Measurements from ENCODE around the gene UVSSA. TPM values are rescaled to one million over a fixed set of nuclear protein-coding genes. Genes with fewer than 3 reads are reported as not detected.

The UVSSA gene
- total RNA-seq, 6 experiments from 2014 or later: 7.7 to 9.0 (median 8.7) TPM

DNA sequence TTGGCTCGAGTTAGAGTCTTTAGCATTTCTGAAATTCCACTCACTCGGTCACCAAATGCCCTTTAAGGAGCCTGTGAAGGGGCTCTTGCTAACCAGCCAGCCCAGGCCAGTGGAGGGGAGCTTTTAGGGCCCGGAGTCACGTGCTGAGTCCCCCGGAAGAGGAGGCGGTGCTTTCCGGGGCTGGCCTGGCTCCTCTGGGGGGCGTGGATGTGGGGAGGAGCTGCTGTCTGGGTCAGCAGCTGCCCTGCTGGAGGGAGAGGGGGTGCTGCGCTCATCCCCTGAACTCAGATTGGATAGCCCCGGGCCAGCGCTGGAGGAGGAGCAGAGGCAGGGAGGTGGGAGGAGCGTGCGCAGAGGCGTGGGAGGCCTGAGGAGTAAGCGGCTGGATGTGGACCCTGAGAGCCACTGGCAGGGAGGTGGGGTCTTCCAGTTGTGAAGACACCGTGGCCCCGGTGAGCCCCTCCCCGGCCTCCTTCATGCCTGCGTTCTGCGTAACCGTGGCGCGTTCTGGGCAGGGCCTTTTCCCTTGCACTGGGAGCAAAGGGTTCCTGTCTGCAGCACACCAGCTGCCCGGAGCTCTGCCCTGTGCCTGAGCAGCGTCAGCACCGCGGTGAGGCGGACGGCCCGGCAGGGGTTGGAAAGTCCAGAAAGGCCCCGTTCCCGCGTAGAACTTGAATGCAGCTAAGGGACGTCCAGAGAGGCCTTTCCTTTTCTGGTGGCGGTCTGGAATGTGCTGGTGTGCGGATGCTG, 37.6 kb upstream of the UVSSA start:
- Mint-ChIP-seq H3K4me3 (peak overlapping the region; percentile 83), H3K36me3 (ENCODE audit: low read depth) (peaks cover 49% of the 10 kb centered on the region), H3K27ac (peak overlapping the region; percentile 83), H3K9me3 (no peaks in the 10 kb centered on the region), H3K27me3 (ENCODE audit: insufficient read depth) (no peaks in the 10 kb centered on the region; the same call in none of the 2 replicates), H3K4me1 (ENCODE audit: low read depth) (peaks cover 23% of the 10 kb centered on the region)
- peak; percentile 86 for DNase-seq
- TF ChIP-seq, protein P1, sequence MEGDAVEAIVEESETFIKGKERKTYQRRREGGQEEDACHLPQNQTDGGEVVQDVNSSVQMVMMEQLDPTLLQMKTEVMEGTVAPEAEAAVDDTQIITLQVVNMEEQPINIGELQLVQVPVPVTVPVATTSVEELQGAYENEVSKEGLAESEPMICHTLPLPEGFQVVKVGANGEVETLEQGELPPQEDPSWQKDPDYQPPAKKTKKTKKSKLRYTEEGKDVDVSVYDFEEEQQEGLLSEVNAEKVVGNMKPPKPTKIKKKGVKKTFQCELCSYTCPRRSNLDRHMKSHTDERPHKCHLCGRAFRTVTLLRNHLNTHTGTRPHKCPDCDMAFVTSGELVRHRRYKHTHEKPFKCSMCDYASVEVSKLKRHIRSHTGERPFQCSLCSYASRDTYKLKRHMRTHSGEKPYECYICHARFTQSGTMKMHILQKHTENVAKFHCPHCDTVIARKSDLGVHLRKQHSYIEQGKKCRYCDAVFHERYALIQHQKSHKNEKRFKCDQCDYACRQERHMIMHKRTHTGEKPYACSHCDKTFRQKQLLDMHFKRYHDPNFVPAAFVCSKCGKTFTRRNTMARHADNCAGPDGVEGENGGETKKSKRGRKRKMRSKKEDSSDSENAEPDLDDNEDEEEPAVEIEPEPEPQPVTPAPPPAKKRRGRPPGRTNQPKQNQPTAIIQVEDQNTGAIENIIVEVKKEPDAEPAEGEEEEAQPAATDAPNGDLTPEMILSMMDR (IDR thresholded peaks at IDR 0.05): no peak

- peak overlapping the region; percentile 63; the same call in 1 of the 2 replicates for H3K27ac Mint-ChIP-seq
- H3K4me3 Mint-ChIP-seq: peak overlapping the region; percentile 83
- TF ChIP-seq, protein P1 (IDR thresholded peaks at IDR 0.05): no peak
- H3K27me3 Mint-ChIP-seq (ENCODE audit: insufficient read depth): no peaks in the 10 kb centered on the region; the same call in none of the 2 replicates
- DNase-seq: no peak
- peaks cover 51% of the 10 kb centered on the region for H3K36me3 Mint-ChIP-seq (ENCODE audit: low read depth)
- peaks cover 23% of the 10 kb centered on the region for H3K4me1 Mint-ChIP-seq (ENCODE audit: low read depth)
- H3K9me3 Mint-ChIP-seq: no peaks in the 10 kb centered on the region
Observed at GRCh38 chr4:1310031-1310795, 36.8 kb upstream of the UVSSA start.

DNA sequence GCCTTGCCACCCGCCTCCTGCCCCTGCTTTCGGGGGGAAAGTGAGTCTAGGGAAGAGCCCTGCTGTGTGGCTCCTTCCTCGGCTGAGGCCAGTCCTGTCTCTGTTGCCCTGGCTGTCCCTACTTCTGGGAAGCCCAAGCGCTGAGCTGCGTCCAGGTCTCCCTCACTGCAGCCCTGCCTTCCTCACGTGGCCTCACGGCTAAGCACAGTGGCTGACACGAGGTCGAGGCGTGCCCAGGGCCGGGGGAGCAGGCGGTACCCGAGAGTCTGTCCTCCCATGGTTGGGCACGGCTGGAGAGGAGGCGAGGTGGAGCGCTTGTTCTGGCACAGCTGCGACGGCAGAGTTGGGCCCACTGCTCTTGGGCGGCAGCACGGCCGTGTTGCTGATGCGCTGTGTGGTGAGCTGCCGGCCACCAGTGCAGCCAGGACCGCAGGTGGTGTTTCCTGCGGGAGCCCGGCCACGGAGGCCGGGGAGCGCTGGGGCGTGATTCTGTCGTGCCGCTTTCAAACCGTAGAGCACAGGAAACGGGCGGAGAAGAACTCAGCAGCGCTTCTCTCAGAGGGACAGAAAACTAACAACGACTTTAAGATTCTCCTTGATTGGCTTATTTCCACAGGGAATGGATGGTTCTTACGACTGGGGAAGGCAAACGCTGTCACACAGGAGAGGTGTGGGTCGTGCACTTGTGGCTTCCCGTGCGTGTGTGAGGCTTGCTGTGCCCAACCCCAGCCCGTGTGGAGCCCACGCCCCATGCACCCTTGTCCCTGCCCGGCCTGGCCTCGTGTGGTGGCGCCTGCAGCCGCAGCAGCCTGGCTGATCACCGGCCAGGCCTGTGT, 36.0 kb upstream of the UVSSA start:
- H3K27me3 Mint-ChIP-seq (ENCODE audit: insufficient read depth): no peaks in the 10 kb centered on the region; the same call in none of the 2 replicates
- peaks cover 47% of the 10 kb centered on the region for H3K36me3 Mint-ChIP-seq (ENCODE audit: low read depth)
- H3K4me3 Mint-ChIP-seq: no peak overlapping the region
- H3K27ac Mint-ChIP-seq: no peak overlapping the region
- H3K4me1 Mint-ChIP-seq (ENCODE audit: low read depth): peaks cover 23% of the 10 kb centered on the region
- DNase-seq: no peak
- TF ChIP-seq, protein P1 (IDR thresholded peaks at IDR 0.05): no peak
- no peaks in the 10 kb centered on the region for H3K9me3 Mint-ChIP-seq

DNA sequence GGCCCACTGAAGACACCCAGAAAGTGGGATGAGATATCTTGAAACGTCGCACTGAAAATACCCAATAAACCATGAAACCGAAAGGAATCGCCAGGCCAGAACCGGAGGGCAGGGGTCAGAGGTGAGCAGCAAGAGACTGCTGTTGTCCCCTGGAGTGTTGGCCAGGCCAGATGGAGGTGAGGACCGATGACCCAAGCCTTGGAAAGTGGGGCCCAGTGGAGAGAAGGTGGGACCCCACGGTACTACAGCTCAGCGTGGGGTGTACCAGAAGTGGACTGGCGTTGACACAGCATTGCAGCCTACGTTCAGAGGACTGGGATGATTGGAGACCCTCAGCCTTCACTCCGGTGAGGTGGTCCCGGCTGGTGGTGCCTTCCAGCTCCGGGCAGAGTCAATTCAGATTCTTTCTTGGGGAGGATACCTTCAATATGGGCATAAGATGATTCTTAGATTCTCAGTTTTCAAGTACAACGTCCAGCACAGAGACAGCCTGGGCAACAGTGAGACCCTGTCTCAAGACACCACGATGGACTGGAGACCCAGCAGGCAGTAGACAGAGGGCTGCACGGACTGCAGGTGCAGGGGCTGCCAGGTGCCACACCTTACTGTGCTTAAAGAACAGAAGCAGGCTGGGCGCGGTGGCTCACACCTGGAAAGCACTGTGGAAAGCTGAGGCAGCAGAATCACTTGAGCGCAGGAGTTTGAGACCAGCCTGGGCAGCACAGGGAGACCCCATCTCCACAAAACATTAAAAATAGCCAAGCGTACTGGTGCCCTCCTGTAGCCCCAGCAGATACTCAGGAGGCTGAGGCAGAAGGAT, 34.0 kb upstream of the UVSSA start:
- no peak overlapping the region for H3K4me3 Mint-ChIP-seq
- H3K27me3 Mint-ChIP-seq (ENCODE audit: insufficient read depth): no peaks in the 10 kb centered on the region; the same call in 1 of the 2 replicates
- no peak overlapping the region for H3K27ac Mint-ChIP-seq
- H3K9me3 Mint-ChIP-seq: no peaks in the 10 kb centered on the region
- peaks cover 42% of the 10 kb centered on the region for H3K36me3 Mint-ChIP-seq (ENCODE audit: low read depth)
- H3K4me1 Mint-ChIP-seq (ENCODE audit: low read depth): peaks cover 23% of the 10 kb centered on the region
- no peak for DNase-seq
- TF ChIP-seq, protein P1 (IDR thresholded peaks at IDR 0.05): no peak

Measured in HFFc6 (cell line).